ENCODE data around the gene CEP112.
"Not testable (repeated sequence)": the region's sequence is repeated elsewhere in the genome, so short reads cannot be mapped to it uniquely, and the experiment has no call there.

Gene CEP112

DNA sequence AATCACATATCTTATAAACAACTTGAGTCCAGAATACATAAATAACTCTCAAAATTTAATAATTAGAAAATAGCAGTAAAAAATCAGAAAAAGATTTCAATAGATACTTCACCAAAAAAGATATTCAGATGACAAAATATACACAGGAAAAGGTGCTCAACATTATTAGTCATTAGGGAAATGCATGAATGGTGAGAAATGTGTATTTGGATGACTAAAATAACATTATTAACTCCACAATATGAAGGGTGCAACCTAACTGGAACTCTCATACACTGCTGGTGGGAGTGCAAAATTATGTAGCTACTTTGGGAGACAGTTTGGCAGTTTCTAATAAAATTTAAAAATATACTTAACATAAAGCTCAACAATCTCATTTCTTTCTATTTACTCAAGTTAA lies 368.2 kb downstream of the CEP112 start:
- DNase-seq = no peak

GRCh38 chr17:65820811-65821210 lies 371.1 kb downstream of the CEP112 start:
- DNase-seq = no peak

DNA sequence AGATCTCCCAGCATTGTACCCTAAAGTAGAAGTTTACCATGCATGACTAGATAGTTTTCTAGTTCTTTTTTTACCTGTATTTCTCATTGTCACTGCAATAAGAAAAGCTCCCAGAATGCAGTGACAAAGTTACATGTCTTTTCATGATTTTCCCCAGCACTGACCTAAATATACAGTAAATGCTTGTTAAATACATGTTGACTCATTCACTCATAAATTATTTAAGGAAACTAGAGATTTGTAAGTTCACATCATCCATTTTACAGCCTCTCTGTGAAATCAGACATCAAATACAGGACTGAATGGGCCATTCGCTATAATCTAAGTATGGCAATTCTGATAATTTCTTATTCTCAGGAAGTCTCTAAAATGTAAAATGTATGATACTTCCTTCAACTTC lies 371.6 kb downstream of the CEP112 start:
- DNase-seq = no peak

DNA sequence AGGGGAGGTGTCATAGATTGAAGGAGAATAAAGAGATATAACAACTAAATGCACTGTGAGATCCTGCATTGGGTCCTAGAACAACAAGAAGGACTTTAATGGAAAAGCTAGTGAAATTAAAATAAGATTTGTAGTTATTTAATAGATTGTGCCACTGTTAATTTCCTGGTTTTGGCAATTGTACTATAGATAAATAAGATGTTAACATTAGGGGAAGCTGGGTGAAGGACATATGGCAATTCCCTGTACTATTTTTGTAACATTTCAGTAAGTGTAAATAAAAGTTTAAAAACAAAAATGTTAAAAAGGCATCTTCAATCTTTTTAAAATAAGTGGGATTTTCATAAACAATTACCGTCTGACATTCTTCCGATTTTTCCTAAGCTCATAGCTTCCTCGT lies 372.1 kb downstream of the CEP112 start:
- no peak for DNase-seq

- DNase-seq = no peak
These were observed 374.0 kb downstream of the CEP112 start for GRCh38 chr17:65817951-65818350.

DNA sequence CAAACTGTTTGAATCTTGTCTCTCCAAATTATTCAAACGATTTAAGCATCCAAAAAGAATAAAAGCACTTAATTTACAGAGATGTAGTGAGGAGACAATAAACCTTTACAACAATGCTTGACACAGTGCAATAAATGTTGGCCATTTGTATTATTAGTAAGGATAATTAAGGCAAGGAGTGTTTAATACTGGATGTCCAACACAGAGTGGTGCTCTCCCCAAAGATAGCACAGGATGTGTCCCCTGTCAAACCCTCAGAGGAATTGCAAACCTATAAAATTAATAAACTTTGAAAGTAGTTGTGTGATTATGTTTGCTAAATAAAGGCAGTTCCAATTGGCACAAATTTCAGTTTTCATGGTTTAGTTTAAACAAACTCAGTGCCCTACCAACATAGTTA lies 377.5 kb downstream of the CEP112 start:
- no peak for DNase-seq

- no peak for DNase-seq
These were observed 378.6 kb downstream of the CEP112 start for GRCh38 chr17:65813306-65813705.

DNA sequence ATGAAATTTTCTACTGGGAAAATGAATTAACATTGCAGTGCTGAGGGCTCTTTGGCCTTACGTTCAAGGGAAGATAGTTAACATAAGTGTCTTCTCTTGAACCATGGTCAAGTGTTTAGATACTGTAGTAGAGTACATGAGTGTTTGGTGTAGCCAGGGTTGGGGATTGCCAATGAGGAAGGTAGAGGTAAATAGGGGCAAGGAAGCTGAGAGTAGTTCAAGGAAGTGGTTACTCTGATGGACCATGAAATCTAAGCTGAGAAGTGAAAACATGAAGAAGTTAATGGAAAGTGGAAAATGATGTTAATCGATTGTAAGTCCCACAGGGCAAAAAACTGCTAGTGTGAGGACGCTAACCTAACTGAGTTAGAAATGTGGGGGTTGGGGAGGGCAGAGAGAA lies 380.9 kb downstream of the CEP112 start:
- no peak for DNase-seq

DNA sequence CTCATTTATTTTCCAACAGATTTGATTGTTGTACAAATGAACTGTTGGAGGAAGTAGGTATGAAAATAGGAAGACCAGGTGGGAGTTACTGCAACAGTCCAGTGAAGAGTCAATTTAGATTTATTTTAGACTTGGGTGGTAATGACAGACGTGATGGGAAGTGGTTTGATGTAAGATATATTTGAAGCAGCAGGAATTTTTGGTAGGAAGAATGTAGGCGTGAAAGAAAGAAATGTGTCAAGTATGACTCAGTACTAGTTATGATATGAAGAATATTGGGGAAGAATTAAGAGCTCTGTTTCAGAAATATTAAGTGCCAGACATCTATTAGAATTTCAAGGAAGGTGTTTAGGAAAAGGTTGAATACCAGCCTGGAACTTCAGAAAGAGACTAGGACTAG lies 382.6 kb downstream of the CEP112 start:
- no peak for DNase-seq

DNA sequence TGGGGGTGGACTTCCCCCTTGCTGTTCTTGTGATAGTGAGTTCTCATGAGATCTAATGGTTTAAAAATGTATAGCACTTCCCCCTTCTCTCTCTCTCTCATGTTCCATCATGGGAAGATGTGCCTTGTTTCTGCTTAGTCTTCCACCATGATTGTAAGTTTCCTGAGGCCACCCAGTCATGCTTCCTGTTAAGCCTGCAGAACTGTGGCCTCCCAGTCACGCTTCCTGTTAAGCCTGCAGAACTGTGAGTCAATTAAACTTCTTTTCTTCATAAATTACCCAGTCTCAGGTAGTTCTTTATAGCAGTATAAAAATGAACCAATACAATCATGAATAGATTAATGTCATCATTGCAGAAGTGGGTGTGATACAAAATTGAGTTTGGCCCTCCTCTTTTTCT lies 383.4 kb downstream of the CEP112 start:
- DNase-seq = not testable (repeated sequence)

DNA sequence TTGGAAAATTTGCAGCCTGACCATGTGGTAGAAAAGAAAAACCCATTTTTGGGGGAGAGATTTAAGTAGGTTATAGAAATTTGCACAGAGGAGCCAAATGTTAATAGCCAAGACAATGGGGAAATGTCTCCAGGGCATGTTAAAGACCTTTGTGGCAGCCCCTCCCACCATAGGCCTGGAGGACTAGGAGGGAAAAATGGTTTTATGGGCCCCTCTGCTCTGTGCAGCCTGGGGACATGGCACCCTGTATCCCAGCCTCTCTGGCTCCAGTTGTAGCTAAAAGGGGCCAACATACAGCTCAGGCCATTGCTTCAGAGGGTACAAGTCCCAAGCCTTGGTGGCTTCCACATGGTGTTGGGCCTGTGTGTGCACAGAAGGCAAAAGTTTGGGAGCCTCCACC lies 384.6 kb downstream of the CEP112 start:
- no peak for DNase-seq

DNA sequence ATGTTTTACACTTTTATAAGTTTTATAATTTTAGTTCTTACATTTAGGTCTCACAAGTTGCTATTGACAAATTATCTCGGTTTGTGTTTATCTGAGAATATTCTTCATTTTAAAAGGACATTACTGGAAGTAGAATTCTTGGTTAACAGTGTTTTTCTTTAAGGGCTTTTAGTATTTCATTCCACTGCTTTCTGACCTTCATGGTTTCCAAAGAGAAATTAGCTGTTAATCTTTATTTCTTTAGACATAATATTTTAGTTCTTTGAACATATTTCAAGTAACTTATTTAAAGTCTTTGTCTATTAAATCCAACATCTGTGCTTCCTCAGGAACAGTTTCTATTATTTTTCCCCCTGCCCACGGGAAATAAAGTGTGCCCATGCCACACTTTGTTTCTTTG lies 390.4 kb downstream of the CEP112 start:
- no peak for DNase-seq

DNA sequence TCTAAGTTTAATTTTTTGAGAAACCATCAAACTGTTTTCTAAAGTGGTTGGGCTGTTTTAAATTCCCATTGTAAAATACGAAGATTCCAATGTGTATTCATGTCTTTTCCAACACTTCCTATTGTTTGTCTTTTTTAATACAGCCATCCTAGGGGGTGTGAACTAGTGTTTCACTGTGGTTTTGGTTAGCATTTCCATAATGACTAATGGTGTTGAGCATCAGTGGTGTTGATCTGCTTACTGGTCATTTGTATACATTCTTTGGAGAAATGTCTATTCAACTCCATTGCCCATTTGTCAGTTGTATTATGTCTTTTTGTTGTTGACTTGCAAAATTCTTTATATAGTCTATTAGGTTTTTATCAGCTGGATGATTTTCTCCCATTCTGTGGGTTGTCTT lies 391.3 kb downstream of the CEP112 start:
- no peak for DNase-seq

GRCh38 chr17:65799869-65800268 lies 392.1 kb downstream of the CEP112 start:
- DNase-seq = no peak

DNA sequence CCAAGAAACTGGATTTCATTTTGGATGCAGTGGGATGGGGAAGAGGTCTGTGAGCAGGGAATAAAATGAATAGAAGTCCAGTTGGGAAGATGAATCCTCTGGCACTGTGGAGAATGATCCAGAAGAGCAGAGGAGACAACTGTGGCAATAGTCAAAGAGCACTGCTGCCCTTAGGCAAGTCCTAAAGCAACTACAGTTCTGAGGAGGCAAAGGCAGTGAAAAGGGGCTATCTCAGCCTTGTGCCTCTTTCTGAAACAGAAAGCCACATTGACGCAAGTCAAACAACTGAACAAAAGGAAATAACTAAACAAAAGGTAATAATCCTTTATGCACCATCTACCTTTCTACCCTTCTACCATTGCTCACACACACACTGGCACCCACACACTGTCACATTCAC lies 392.5 kb downstream of the CEP112 start:
- no peak for DNase-seq

GRCh38 chr17:65797809-65798208 lies 394.1 kb downstream of the CEP112 start:
- DNase-seq = no peak

DNA sequence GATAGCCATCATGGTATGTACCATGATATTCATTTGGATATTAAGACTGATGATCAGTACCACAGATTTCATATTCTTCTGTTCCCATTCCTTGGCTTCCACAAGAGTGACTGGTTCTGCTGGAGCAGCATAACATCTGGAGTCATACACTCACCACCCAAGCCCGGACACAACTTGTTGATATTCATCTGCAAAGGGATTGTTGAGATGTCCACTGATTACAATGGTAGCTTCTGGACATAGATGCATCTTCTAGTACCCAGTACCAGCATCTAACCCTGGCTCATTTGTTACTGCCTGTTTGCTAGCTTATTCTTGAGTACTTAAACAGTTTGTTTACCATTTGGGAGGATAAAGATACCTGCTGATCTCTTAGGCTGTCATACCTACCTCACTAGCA lies 394.8 kb downstream of the CEP112 start:
- DNase-seq = no peak

DNA sequence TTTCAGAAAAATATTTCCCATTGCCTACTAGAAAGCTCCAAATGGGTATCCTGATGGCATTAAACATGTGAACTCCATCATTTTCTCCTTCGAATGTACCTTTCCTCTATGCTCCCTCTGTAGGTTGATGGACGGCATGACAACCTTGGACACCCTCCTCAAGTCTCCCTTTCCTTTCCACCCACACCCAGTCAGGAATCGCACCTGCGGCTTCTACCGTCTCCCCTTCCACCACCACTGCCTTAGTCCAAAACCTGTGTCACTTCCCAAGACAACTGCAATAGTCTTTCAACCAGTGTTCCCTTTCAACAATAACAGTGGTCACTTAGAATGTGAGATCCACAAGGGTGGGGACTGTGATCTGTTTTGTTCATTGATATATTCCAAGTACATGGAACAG lies 397.4 kb downstream of the CEP112 start:
- peak; percentile 2 for DNase-seq

- DNase-seq = no peak
These were observed 401.7 kb downstream of the CEP112 start for GRCh38 chr17:65790241-65790640.

DNA sequence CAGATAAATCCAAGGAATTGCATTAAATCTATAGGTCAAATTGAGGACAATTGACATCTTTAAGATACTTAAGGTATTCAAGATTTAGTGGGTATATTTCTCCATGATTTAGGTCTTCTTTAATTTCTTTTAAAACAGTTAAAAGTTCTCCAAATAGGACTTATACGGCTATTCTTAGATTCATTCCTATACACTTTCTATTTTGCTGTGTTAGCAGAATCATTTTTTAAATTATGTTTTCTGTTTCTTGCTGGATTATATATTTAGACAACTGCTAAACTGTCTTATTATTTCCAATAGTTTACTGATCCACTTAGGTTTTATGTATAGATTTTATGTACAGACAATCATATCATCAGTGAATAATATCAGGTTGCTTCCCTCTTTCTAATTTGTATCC lies 404.4 kb downstream of the CEP112 start:
- DNase-seq = no peak

DNA sequence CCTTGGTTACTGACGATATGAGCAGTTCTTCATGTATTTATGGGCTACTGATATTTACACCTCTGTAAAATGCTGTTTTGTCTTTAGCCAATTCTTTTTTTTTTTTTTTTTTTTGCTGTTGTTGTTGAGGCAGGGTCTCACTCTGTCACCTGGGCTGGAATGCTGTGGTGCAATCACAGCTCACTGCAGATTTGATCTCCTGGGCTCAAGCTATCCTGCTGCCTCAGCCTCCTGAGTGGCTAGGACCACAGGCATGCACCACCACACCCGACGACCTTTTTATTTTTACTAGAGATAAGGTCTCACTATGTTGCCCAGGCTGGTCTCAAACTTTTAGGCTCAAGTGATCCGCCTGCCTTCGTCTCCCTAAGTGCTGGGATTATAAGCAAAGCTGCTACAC lies 405.5 kb downstream of the CEP112 start:
- DNase-seq = no peak

GRCh38 chr17:65785109-65785508 lies 406.8 kb downstream of the CEP112 start:
- DNase-seq = no peak

GRCh38 chr17:65783845-65784334 lies 408.0 kb downstream of the CEP112 start:
- no peak for DNase-seq

DNA sequence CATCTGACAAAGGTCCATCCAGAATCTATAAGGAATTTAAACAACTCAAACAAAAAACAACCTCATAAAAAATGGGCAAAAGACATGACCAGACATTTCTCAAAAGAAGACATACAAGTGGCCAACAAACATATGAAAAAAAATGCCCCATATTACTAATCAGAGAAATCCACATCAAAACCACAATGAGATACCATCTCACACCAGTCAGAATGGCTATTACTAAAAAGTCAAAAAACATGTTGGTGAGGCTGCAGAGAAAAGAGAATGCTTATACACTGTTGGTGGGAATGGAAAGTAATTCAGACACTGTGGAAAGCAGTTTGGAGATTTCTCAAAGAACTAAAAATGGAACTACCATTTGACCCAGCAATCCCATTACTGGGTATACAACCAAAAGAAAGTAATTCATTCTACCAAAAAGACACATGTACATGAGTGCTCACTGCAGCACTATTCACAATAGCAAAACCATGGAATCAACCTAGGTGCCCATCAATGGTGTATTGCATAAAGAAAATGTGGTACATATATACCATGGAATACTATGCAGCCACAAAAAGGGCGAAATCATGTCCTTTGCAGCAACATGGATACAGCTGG lies 409.7 kb downstream of the CEP112 start:
- DNase-seq = not testable (repeated sequence)

GRCh38 chr17:65780111-65780510 lies 411.8 kb downstream of the CEP112 start:
- DNase-seq = no peak
